OCI-LY3 (cell line): ENCODE results near the gene FRMD1.

Source experiments
- CTCF ChIP-seq: fragments of 200-600, 300-600 bp; sonication (generic); IDR thresholded peaks from 2 replicates; pipeline ENCODE4 v1.5.1; 2014; ENCODE audit warnings: antibody characterized with exemption, low read length, low read depth
- EZH2phosphoT487 ChIP-seq: fragments of 200-600 bp; shearing (Covaris generic); IDR thresholded peaks from 2 replicates; pipeline ENCODE4 v1.6.1; 2018; ENCODE audit warnings: antibody characterized with exemption, mixed run types, low read depth

- no peak for TF ChIP-seq CTCF
- no peak for TF ChIP-seq EZH2phosphoT487
Observed at GRCh38 chr6:168120390-168121302, 41.6 kb upstream of the FRMD1 start.
